Kidney (tissue), 14 donors: Measurements from ENCODE around the gene PLCB4. TPM values are rescaled to one million over a fixed set of nuclear protein-coding genes. Genes with fewer than 3 reads are reported as not detected.
"Not testable (repeated sequence)": the region's sequence is repeated elsewhere in the genome, so short reads cannot be mapped to it uniquely, and the experiment has no call there.

Source experiments
- DNase-seq, 5 donors: peaks; one replicate each; pipeline ENCODE4 v3.0.0-alpha.2; 2013 to 2020
- FAIRE-seq: peaks from 2 replicates; lab custom pipeline; 2012; peaks lifted over from hg19 to GRCh38; lab: Jason Lieb, UNC
- H3K27ac ChIP-seq, 2 donors: one replicate each; pipeline ENCODE4 v1.7.0; 2013; ENCODE audit warnings: low read depth in 2 of 2, low read length in 2 of 2, inconsistent platforms in 1 of 2
- H3K27me3 ChIP-seq: one replicate; pipeline ENCODE4 v1.7.1; 2013; ENCODE audit warnings: low read length, inconsistent platforms; ENCODE audit not compliant: control insufficient read depth, insufficient read depth
- H3K36me3 ChIP-seq, 3 donors: one replicate each; pipeline versions ENCODE4 v1.7.0 to v1.7.1; 2013; ENCODE audit warnings: low read length in 3 of 3, control low read depth in 1 of 3, inconsistent platforms in 1 of 3; ENCODE audit not compliant: insufficient read depth in 3 of 3, control insufficient read depth in 2 of 3
- H3K4me1 ChIP-seq, 3 donors: one replicate each; pipeline versions ENCODE4 v1.7.0 to v1.7.1; 2013; ENCODE audit warnings: low read length in 3 of 3, inconsistent platforms in 1 of 3, low read depth in 1 of 3; ENCODE audit not compliant: control insufficient read depth in 2 of 3, insufficient read depth in 2 of 3
- H3K4me3 ChIP-seq, 3 donors: one replicate each; pipeline versions ENCODE4 v1.7.0 to v1.8.1; 2013; ENCODE audit warnings: low read length in 3 of 3, control low read depth in 1 of 3, inconsistent platforms in 1 of 3
- H3K9ac ChIP-seq, 3 donors: one replicate each; pipeline versions ENCODE4 v1.7.0 to v1.7.1; 2013; ENCODE audit warnings: low read length in 3 of 3, control low read depth in 1 of 3, inconsistent platforms in 1 of 3
- H3K9me3 ChIP-seq, 3 donors: one replicate each; pipeline versions ENCODE4 v1.7.0 to v1.7.1; 2013; ENCODE audit warnings: low read length in 3 of 3, control low read depth in 1 of 3, inconsistent platforms in 1 of 3; ENCODE audit not compliant: control insufficient read depth in 2 of 3, insufficient read depth in 1 of 3
- intact Hi-C: fragments of 100-400 bp; cut with DNase I; formaldehyde crosslinking; loops from one replicate; pipeline ENCODE4 v1.11.1; 2022
- polyA plus RNA-seq: library from polyadenylated mRNA; stranded (reverse); fragments of 350-450 nt; fragmentation: Illumina TruSeq; extraction: RNeasy Lipid Tissue Mini Kit (QIAGEN cat#74804); gene quantifications from one replicate; pipeline ENCODE4 v1.2.3, GENCODE V29; 2014; ENCODE audit warnings: low read depth, low replicate concordance; ENCODE audit not compliant: insufficient read depth
- total RNA-seq: library from RNA; stranded (reverse); fragmentation: NEBNext Ultra II Directional; extraction: Animal tissue kit (Norgen Biotek cat#: 25700); gene quantifications from one replicate; pipeline ENCODE4 v1.2.1, GENCODE V29; 2021
- TF ChIP-seq, protein P1 (sequence below): IDR thresholded peaks from 3 replicates; pipeline ENCODE4 v1.5.1; 2012; ENCODE audit warnings: mild to moderate bottlenecking, moderate library complexity, borderline replicate concordance; ENCODE audit not compliant: insufficient read depth; ENCODE audit errors: extremely low read depth
- donor health status: control.
- donor health status: control.
- donor health status: control.
- donor health status: control.
- donor health status: control.
- donor health status: DM: yes; HTN: yes; CAD: no.
- donor health status: Normal renal cell carcinoma (clear cell type).

The PLCB4 gene
- total and polyA plus RNA-seq, 2 donors from 2014 or later, result 2.8 to 17.7 TPM

DNA sequence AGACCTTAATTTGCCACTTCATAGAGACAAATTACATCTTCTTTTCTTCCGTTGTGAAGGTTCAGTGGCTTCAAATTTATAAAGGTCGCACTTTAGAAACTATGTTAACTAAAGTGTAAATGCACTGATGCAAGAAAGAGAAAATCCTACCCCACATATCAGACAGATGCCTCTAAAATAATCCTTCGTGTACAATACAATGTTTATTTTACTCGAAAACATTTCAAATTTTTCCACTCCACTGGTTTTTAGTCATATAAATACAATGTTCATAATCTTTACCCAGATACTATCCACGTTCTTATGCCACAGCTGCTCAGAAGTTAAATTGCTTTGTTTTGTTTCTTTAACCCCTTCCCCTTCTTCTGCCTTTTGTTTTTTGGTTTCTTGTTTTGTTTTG is 305.2 kb downstream of the PLCB4 start:
- no peak overlapping the region for H3K27ac ChIP-seq
- H3K27me3 ChIP-seq, result no peaks in the 10 kb centered on the region
- peaks cover 0 to 6% (median 4%) of the 10 kb centered on the region in 3 donors for H3K4me1 ChIP-seq
- H3K4me3 ChIP-seq, result no peak overlapping the region
- intact Hi-C loops, result no loop called here
- no peaks in the 10 kb centered on the region for H3K36me3 ChIP-seq
- TF ChIP-seq, protein P1, sequence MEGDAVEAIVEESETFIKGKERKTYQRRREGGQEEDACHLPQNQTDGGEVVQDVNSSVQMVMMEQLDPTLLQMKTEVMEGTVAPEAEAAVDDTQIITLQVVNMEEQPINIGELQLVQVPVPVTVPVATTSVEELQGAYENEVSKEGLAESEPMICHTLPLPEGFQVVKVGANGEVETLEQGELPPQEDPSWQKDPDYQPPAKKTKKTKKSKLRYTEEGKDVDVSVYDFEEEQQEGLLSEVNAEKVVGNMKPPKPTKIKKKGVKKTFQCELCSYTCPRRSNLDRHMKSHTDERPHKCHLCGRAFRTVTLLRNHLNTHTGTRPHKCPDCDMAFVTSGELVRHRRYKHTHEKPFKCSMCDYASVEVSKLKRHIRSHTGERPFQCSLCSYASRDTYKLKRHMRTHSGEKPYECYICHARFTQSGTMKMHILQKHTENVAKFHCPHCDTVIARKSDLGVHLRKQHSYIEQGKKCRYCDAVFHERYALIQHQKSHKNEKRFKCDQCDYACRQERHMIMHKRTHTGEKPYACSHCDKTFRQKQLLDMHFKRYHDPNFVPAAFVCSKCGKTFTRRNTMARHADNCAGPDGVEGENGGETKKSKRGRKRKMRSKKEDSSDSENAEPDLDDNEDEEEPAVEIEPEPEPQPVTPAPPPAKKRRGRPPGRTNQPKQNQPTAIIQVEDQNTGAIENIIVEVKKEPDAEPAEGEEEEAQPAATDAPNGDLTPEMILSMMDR, result no peak
- no peaks in the 10 kb centered on the region for H3K9me3 ChIP-seq
- FAIRE-seq (no peak), DNase-seq (no peak)
- H3K9ac ChIP-seq, result no peak overlapping the region

DNA sequence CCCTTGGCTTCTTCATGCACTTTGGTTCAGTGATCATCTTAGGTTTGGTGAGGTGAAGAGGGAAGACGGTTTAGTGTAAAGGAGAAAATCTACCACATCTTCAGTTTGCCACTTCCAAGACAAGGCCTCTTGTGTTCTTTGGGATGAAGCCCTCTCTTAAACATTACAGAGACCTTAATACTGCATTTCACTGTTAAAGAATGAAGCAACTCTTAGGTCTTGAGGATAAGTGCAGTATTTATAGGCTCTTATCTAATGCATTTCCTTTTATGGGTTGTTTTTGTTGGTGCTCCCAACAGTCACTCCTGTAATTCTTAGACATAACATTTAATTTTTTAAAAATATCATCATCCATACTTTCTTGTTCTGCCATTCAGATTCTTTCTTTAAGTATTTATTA is 305.6 kb downstream of the PLCB4 start:
- H3K9me3 ChIP-seq, result no peaks in the 10 kb centered on the region
- no peaks in the 10 kb centered on the region for H3K27me3 ChIP-seq
- intact Hi-C loops, result no loop called here
- no peak overlapping the region for H3K27ac ChIP-seq
- H3K4me3 ChIP-seq, result no peak overlapping the region
- no peaks in the 10 kb centered on the region for H3K36me3 ChIP-seq
- H3K4me1 ChIP-seq, result peaks cover 0 to 6% (median 4%) of the 10 kb centered on the region in 3 donors
- FAIRE-seq (no peak), DNase-seq (no peak)
- TF ChIP-seq, protein P1, result no peak
- no peak overlapping the region for H3K9ac ChIP-seq

DNA sequence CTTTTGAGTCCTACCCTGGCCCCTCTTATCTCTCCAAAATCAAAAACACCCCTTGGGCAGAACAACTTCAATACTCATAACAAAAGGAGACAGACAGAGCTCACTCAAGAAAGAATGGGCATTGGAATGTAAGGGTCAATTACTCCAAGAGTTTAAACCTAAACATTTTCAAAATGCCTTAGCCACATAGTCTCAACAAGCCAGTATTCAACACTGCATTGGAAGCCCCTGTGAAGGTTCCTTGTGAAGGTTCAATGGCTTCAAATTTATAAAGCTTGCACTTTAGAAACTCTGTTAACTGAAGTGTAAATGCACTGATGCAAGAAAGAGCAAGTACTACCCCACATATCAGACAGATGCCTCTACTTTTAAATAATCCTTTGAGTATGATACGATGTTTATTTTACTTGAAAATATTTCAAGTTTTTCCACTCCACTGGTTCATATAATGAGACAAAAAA is 306.4 kb downstream of the PLCB4 start:
- DNase-seq (peak in 2 of 5 donors; percentile 26 to 42), FAIRE-seq (no peak)
- H3K4me1 ChIP-seq, result peaks cover 0 to 6% (median 4%) of the 10 kb centered on the region in 3 donors
- TF ChIP-seq, protein P1, result no peak
- no peaks in the 10 kb centered on the region for H3K9me3 ChIP-seq
- intact Hi-C loops, result no loop called here
- no peak overlapping the region for H3K9ac ChIP-seq
- no peaks in the 10 kb centered on the region for H3K27me3 ChIP-seq
- H3K4me3 ChIP-seq, result no peak overlapping the region
- no peak overlapping the region for H3K27ac ChIP-seq
- no peaks in the 10 kb centered on the region for H3K36me3 ChIP-seq

DNA sequence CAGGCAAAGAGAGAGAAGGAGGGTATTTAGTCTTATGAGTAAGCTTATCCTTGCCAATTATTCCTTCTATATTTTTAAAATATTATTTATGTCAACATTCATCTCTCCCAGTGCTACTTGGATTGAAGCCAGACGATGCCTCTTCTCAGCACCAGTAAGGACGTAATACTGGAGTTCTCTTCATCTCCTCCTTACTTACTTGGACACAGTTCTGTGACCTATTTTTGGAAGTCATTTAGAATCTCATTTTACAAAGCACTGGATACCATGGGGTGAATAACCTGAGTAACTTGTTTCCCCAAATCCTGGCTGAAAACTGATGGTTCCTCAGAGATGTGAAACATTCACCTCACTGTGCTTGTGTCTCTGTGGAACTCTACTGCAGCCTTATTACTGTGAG is 308.1 kb downstream of the PLCB4 start:
- FAIRE-seq (no peak), DNase-seq (no peak)
- intact Hi-C loops, result no loop called here
- no peak overlapping the region for H3K9ac ChIP-seq
- no peaks in the 10 kb centered on the region for H3K27me3 ChIP-seq
- peaks cover 0 to 6% (median 4%) of the 10 kb centered on the region in 3 donors for H3K4me1 ChIP-seq
- H3K36me3 ChIP-seq, result no peaks in the 10 kb centered on the region
- H3K27ac ChIP-seq, result no peak overlapping the region
- no peaks in the 10 kb centered on the region for H3K9me3 ChIP-seq
- TF ChIP-seq, protein P1, result no peak
- no peak overlapping the region for H3K4me3 ChIP-seq

DNA sequence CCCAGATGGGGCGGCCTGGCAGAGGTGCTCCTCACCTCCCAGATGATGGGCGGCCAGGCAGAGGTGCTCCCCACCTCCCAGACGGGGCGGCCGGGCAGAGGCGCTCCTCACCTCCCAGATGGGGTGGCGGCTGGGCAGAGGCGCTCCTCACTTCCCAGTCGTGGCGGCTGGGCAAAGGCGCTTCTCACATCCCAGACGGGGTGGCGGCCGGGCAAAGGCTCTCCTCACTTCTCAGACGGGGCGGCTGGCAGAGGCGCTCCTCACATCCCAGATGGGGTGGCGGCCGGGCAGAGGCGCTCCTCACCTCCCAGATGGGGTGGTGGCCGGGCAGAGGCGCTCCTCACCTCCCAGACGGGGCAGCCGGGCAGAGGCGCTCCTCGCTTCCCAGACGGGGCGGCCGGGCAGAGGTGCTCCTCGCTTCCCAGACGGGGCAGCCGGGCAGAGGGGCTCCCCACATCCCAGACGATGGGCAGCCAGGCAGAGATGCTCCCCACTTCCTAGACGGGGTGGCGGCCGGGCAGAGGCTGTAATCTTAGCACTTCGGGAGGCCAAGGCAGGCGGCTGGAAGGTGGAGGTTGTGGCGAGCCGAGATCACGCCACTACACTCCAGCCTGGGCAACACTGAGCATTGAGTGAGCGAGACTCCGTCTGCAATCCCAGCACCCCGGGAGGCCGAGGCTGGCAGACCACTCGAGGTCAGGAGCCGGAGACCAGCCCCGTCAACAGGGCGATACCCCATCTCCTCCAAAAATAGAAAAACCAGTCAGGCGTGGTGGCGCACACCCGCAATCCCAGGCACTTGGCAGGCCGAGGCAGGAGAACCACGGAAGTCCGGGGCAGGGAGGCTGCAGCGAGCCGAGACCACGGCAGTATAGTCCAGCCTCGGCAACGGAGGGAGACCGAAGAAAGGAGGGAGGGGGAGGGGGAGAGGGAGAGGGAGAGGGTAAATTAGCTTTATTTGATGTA is 316.7 kb downstream of the PLCB4 start:
- intact Hi-C loops, H3K27me3 ChIP-seq, H3K4me3 ChIP-seq, H3K9me3 ChIP-seq, FAIRE-seq, H3K4me1 ChIP-seq, H3K36me3 ChIP-seq, H3K9ac ChIP-seq, H3K27ac ChIP-seq: not testable (repeated sequence)
- peak in 1 of 5 donors; percentile 59 for DNase-seq
